SK-N-SH treated with all-trans-retinoic acid at 6 μM for 48 hours (cell line): Measurements from ENCODE around the gene FAM180A.

Experiments used
- BACH2 ChIP-seq: fragments of 250-450 bp; sonication (Bioruptor Pico); IDR thresholded peaks from 2 replicates; pipeline ENCODE4 v1.9.0; 2021; ENCODE audit warnings: mild to moderate bottlenecking, borderline replicate concordance
- CREB5 ChIP-seq: fragments of 250-450 bp; sonication (Bioruptor Pico); IDR thresholded peaks from 2 replicates; pipeline ENCODE4 v1.5.1; 2020; ENCODE audit warnings: low read depth, mild to moderate bottlenecking, moderate library complexity
- CSDC2 ChIP-seq: fragments of 250-450 bp; sonication (Bioruptor Pico); IDR thresholded peaks from 2 replicates; pipeline ENCODE4 v1.5.0; 2020; ENCODE audit warnings: mild to moderate bottlenecking, moderate library complexity
- ESRRG ChIP-seq: fragments of 250-450 bp; sonication (Bioruptor Pico); IDR thresholded peaks from 2 replicates; pipeline ENCODE4 v1.6.1; 2021; ENCODE audit warnings: mild to moderate bottlenecking
- GLIS3 ChIP-seq: fragments of 250-450 bp; sonication (Bioruptor Pico); IDR thresholded peaks from 2 replicates; pipeline ENCODE4 v1.5.0; 2020; ENCODE audit warnings: mild to moderate bottlenecking, moderate library complexity
- OSR1 ChIP-seq: fragments of 250-450 bp; sonication (Bioruptor Pico); IDR thresholded peaks from 2 replicates; pipeline ENCODE4 v1.8.0; 2022; ENCODE audit warnings: moderate library complexity, mild to moderate bottlenecking, inconsistent platforms
- RARB ChIP-seq: fragments of 250-450 bp; sonication (Bioruptor Pico); IDR thresholded peaks from 2 replicates; pipeline ENCODE4 v1.8.0; 2021; ENCODE audit warnings: mild to moderate bottlenecking, moderate library complexity
- TCF4 ChIP-seq: fragments of 250-450 bp; sonication (Bioruptor Pico); IDR thresholded peaks from 2 replicates; pipeline ENCODE4 v1.8.0; 2021; ENCODE audit warnings: mild to moderate bottlenecking, moderate library complexity, borderline replicate concordance
- ZC3H10 ChIP-seq: fragments of 250-450 bp; sonication (Bioruptor Pico); IDR thresholded peaks from 2 replicates; pipeline ENCODE4 v1.5.1; 2021; ENCODE audit warnings: mild to moderate bottlenecking, moderate library complexity
- ZFP3 ChIP-seq: fragments of 250-450 bp; sonication (Bioruptor Pico); IDR thresholded peaks from 2 replicates; pipeline ENCODE4 v1.5.0; 2020; ENCODE audit warnings: mild to moderate bottlenecking, moderate library complexity
- ZFP30 ChIP-seq: fragments of 450-650 bp; formaldehyde crosslinking; IDR thresholded peaks from 2 replicates; pipeline ENCODE4 v1.5.0; 2022; ENCODE audit warnings: mild to moderate bottlenecking, moderate library complexity
- ZNF70 ChIP-seq: fragments of 450-650 bp; formaldehyde crosslinking; IDR thresholded peaks from 2 replicates; pipeline ENCODE4 v1.5.0; 2020; ENCODE audit warnings: mild to moderate bottlenecking, moderate library complexity
- ZNF8 ChIP-seq: fragments of 450-650 bp; formaldehyde crosslinking; IDR thresholded peaks from 2 replicates; pipeline ENCODE4 v1.5.0; 2020; ENCODE audit warnings: mild to moderate bottlenecking, moderate library complexity
- TF ChIP-seq, protein P1 (sequence below): fragments of 250-450 bp; sonication (Bioruptor Pico); IDR thresholded peaks from 2 replicates; pipeline ENCODE4 v1.8.0; 2020; ENCODE audit warnings: mild to moderate bottlenecking, moderate library complexity, borderline replicate concordance

- TF ChIP-seq ZFP3 (CRISPR knock-in tag) (no peak), OSR1 (CRISPR knock-in tag) (no peak), ZC3H10 (no peak), ESRRG (CRISPR knock-in tag) (no peak), ZFP30 (CRISPR knock-in tag) (no peak), CREB5 (CRISPR knock-in tag) (no peak), CSDC2 (CRISPR knock-in tag) (no peak), TCF4 (CRISPR knock-in tag) (no peak), RARB (CRISPR knock-in tag) (no peak), GLIS3 (CRISPR knock-in tag) (no peak), ZNF8 (CRISPR knock-in tag) (no peak), ZNF70 (CRISPR knock-in tag) (no peak), BACH2 (CRISPR knock-in tag) (no peak)
- TF ChIP-seq, protein P1, sequence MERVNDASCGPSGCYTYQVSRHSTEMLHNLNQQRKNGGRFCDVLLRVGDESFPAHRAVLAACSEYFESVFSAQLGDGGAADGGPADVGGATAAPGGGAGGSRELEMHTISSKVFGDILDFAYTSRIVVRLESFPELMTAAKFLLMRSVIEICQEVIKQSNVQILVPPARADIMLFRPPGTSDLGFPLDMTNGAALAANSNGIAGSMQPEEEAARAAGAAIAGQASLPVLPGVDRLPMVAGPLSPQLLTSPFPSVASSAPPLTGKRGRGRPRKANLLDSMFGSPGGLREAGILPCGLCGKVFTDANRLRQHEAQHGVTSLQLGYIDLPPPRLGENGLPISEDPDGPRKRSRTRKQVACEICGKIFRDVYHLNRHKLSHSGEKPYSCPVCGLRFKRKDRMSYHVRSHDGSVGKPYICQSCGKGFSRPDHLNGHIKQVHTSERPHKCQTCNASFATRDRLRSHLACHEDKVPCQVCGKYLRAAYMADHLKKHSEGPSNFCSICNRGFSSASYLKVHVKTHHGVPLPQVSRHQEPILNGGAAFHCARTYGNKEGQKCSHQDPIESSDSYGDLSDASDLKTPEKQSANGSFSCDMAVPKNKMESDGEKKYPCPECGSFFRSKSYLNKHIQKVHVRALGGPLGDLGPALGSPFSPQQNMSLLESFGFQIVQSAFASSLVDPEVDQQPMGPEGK, result no peak
Measured at GRCh38 chr7:135717693-135718092, 30.9 kb downstream of the FAM180A start.
